ENCODE data around the gene TIPARP. TPM values are rescaled to one million over a fixed set of nuclear protein-coding genes. Genes with fewer than 3 reads are reported as not detected.

The TIPARP gene
- total and polyA plus RNA-seq, 4 donors, result 4.4 to 13.6 (median 8.8) TPM

- H3K4me3 ChIP-seq (ENCODE audit: low read depth in 1 of 3, low read length in 3 of 3), result no peak overlapping the region
- 96% methylated on average over 2 of the region's 2 CpGs for WGBS
- no peaks in the 10 kb centered on the region for H3K9me3 ChIP-seq (ENCODE audit: control insufficient read depth in 4 of 4, low read length in 3 of 4)
- H3K27me3 ChIP-seq (ENCODE audit: control insufficient read depth in 4 of 4, insufficient read depth in 4 of 4, low read length in 3 of 4), result no peaks in the 10 kb centered on the region
- TF ChIP-seq YY1 (IDR thresholded peaks at IDR 0.05) (no peak), TAF1 (conservative IDR thresholded peaks at IDR 0.05) (no peak), MAX (IDR thresholded peaks at IDR 0.05) (no peak), RXRA (IDR thresholded peaks at IDR 0.05) (no peak), ZBTB33 (IDR thresholded peaks at IDR 0.05) (no peak), GABPA (IDR thresholded peaks at IDR 0.05 in 1 of 2, conservative IDR thresholded peaks at IDR 0.05 in 1 of 2) (no peak), FOXA2 (IDR thresholded peaks at IDR 0.05) (no peak), FOXA1 (IDR thresholded peaks at IDR 0.05) (no peak), JUND (IDR thresholded peaks at IDR 0.05) (no peak), SP1 (IDR thresholded peaks at IDR 0.05) (no peak), HNF4G (IDR thresholded peaks at IDR 0.05) (no peak), HNF4A (conservative IDR thresholded peaks at IDR 0.05) (no peak), NR2F2 (IDR thresholded peaks at IDR 0.05) (no peak), RAD21 (IDR thresholded peaks at IDR 0.05) (no peak), EGR1 (IDR thresholded peaks at IDR 0.05; ENCODE audit: low read depth in 2 of 2) (no peak), CTCF (IDR thresholded peaks at IDR 0.05; ENCODE audit: low read depth, low read length, missing input control) (no peak)
- TF ChIP-seq, protein P1, sequence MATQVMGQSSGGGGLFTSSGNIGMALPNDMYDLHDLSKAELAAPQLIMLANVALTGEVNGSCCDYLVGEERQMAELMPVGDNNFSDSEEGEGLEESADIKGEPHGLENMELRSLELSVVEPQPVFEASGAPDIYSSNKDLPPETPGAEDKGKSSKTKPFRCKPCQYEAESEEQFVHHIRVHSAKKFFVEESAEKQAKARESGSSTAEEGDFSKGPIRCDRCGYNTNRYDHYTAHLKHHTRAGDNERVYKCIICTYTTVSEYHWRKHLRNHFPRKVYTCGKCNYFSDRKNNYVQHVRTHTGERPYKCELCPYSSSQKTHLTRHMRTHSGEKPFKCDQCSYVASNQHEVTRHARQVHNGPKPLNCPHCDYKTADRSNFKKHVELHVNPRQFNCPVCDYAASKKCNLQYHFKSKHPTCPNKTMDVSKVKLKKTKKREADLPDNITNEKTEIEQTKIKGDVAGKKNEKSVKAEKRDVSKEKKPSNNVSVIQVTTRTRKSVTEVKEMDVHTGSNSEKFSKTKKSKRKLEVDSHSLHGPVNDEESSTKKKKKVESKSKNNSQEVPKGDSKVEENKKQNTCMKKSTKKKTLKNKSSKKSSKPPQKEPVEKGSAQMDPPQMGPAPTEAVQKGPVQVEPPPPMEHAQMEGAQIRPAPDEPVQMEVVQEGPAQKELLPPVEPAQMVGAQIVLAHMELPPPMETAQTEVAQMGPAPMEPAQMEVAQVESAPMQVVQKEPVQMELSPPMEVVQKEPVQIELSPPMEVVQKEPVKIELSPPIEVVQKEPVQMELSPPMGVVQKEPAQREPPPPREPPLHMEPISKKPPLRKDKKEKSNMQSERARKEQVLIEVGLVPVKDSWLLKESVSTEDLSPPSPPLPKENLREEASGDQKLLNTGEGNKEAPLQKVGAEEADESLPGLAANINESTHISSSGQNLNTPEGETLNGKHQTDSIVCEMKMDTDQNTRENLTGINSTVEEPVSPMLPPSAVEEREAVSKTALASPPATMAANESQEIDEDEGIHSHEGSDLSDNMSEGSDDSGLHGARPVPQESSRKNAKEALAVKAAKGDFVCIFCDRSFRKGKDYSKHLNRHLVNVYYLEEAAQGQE (IDR thresholded peaks at IDR 0.05), result no peak
- TF ChIP-seq, protein P2, sequence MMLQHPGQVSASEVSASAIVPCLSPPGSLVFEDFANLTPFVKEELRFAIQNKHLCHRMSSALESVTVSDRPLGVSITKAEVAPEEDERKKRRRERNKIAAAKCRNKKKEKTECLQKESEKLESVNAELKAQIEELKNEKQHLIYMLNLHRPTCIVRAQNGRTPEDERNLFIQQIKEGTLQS (IDR thresholded peaks at IDR 0.05), result no peak
- peaks cover 0 to 23% (median 7%) of the 10 kb centered on the region in 4 donors for H3K36me3 ChIP-seq (ENCODE audit: control insufficient read depth in 4 of 4, insufficient read depth in 3 of 4, low read depth in 1 of 4, low read length in 3 of 4)
- DNase-seq (ENCODE audit: low spot score), result no peak
- H3K27ac ChIP-seq (ENCODE audit: low read depth in 1 of 2, low read length in 2 of 2), result peak overlapping the region in 1 of 2 donors; percentile 16
- H3K4me1 ChIP-seq (ENCODE audit: control insufficient read depth in 4 of 4, insufficient read depth in 4 of 4, low read length in 3 of 4), result peaks cover 5 to 42% (median 27%) of the 10 kb centered on the region in 4 donors
- H3K9ac ChIP-seq (ENCODE audit: low read depth in 1 of 2, low read length in 2 of 2), result no peak overlapping the region
These were observed 6.0 kb downstream of the TIPARP start for GRCh38 chr3:156680243-156680914.
